Stimulated activated CD4-positive, alpha-beta T cell treated with anti-CD3 and anti-CD28 coated beads, Interleukin-12 subunit alpha, Interleukin-12 subunit beta, amount 100 ng/mL, for 4 hours (primary cell): Measurements from ENCODE around the gene FASN.
"Not testable (repeated sequence)": the region's sequence is repeated elsewhere in the genome, so short reads cannot be mapped to it uniquely, and the experiment has no call there.

Experiments used
- DNase-seq: peaks from one replicate; pipeline ENCODE4 v3.0.0-alpha.2; 2020

FASN gene

GRCh38 chr17:82054351-82055022 lies 43.5 kb downstream of the FASN start:
- no peak for DNase-seq

DNA sequence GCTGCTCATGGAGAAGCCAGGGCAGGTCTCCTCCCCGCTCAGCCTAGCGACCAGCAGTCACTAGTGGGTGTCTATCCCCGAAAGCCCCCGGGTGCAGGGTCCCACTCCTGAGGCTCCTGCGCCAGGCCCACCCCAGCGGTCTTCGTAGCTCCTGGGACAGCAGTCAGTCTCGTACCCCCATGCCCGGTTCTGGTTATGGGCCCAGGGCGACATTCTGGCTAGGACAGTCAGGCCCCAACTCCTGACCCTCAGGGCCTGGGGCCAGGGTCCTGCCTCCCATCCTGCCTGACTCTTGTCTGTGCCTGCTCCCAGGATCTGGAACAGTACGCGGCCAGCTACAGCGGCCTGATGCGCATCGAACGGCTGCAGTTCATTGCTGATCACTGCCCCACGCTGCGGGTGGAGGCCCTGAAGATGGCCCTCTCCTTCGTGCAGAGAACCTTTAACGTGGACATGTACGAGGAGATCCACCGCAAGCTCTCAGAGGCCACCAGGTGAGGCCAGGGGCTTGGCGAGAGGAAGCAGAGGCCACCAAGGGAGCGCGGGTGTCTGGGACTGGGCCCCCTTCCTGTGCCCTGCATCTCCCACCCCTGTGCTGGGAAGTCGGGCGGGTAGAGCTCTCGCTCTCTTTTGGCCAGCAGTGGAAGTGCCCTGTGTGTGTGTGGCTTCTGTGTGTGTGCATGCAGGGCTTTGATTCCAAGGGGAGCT lies 44.3 kb downstream of the FASN start:
- DNase-seq: no peak

DNA sequence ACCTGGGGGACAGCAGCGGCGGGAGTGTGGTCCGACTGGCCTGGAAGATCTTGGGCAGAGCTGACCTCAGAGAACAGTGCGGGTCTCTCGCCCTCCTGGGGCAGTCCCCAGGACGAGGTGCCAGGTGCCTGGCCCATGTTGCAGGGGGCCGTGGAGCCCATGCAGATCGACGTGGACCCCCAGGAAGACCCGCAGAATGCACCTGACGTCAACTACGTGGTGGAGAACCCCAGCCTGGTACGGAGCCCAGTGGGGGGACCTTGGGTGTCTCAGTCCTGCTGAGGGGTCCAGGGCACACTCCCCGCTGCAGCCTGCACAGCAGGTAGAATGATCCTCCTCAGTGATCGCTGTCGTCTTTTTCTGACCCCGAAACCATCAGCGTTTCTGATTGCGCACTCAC lies 44.9 kb downstream of the FASN start:
- DNase-seq: no peak

DNA sequence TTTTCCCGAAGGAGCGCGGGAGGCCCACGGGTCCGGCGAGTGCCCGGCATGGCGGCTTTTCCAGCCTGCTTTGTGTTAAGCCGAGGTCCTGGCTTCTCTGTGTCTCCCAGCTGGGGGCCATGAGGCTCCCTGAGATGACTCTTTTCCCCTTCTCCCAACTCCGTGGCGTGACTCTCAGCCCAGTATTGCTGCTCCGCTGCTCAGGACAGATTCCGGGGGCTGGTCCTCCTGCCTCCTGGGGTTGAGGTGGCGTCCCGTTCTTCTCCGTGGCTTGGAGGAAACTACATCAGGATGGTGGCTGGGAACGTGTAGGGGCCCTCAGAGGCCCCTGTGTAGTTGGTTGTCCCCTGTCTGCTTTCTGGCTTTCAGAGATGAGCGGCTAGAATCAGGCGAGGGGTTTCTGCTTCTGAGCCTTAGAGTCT lies 45.4 kb downstream of the FASN start:
- DNase-seq: no peak

DNA sequence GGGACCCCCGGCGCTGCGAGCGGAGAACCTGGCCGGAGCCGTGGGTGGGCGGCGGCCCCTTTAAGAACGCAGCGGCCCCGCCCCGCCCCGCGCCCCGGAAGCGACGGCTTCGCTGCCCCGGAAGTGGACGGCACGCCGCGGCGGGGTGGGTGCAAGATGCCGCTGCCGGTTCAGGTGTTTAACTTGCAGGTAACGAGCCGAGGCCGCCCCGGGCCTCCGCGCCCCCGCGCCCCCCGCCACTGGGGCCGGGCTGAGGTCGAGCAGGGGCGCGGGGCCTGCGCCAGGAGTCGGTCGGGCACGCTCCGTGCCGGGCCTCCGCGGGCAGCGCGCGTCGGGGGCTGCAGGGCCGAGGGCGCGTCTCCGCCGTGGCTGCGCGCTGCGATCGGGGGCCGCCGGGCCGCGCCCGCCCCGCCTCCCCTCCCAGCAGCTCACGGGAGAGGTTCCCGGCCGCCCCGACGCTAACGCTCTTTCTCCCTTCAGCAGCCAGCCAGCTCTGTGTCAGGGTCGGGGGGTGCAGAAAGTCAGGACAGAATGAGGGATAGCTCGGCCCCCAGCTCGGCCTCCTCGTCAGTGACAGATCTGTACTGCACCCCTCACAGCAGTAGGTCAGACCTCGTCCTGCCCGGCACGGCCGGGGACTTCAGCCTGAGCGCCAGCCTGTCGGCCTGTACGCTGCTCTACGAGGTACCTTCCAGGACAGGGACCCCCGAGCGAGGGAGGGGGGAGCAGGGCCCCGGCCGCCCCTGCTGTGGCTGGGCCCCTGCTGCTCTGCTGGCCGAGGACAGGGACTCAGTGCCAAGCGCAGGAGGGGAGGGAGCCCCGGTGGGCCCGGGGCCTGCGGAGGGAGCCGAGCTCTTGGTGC lies 46.0 kb downstream of the FASN start, which contains the start of the genes GPS1 and RFNG:
TSS of gene GPS1 (plus strand) at position 123 of the 862 bp plus-strand sequence. CDS start at position 157, 34 bp downstream.
TSS of gene RFNG (minus strand) at position 36 of the 862 bp plus-strand sequence. CDS start 45 bp downstream, outside the sequence.
- peak; percentile 88 for DNase-seq

GRCh38 chr17:82050761-82051641 lies 47.0 kb downstream of the FASN start:
- DNase-seq: no peak

DNA sequence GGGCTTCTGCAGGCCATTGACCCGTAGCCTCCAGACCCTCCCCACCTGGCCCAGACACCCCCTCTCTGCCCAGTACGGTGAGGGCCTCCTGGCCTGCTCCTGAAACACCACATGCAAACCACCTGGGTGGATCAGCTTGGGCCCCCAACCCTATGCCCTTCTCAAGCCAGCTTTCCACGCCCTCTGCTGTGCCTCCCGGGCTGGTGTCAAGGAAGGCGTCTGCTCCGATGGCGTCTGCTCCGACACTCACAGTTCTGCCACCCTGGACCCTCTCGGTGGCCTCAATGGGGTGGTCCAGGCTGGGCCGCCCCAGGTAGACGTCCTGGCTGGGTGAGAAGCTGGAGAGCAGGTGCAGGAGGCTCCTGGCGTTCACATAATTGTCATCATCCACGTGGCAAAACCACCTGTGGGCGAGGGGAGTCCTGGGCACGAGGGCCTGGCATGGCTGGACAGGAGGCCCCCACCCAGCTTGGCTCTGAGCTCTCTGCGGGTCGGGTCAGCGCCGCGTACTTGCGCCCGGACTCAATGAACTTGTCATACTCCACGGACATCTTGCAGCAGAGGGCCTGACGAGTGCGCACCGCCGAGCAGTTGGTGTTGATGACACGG lies 47.8 kb downstream of the FASN start:
- no peak for DNase-seq

DNA sequence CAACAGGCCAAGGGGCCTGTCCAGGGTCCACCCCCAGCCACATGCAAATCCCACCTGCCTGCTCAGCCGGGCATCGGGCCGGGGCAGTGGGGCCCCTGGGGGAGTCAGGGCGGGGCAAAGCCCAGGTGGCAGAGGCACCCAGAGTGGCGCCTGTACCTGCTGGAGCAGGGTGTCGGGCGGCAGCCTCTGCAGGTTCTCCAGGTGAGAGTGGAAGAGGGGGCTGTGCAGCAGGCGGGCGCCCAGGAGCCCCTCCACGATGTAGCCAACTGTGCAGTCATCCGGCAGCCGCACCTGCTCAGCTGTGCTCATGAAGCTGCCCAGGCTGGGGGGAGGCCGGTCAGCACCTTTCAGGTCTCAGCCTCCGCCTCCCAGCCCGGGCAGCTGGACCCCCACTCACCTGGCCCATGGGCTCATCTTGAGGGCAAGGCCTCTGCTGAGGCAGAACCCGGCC lies 48.5 kb downstream of the FASN start:
- DNase-seq: no peak

GRCh38 chr17:82049106-82049505 lies 48.9 kb downstream of the FASN start:
- DNase-seq: no peak

DNA sequence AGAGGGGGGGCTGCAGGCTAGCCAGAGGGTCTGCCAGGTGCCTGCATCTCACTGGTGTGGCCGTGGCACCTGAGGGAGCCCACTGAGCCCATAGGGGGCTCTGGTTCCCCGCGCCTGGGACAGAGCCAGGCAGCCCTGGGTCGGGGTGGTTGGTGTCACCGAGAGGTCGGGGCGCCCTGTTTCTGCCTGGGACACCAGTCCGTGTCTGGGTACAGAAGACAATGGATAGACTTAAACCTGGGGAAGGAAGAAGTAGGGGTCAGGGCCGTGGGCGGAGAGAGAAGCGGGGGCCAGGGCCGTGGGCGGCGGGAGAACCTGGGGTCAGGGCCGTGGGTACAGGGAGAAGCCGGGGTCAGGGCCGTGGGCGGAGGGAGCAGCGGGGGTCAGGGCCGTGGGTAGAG lies 49.5 kb downstream of the FASN start:
- DNase-seq: no peak

DNA sequence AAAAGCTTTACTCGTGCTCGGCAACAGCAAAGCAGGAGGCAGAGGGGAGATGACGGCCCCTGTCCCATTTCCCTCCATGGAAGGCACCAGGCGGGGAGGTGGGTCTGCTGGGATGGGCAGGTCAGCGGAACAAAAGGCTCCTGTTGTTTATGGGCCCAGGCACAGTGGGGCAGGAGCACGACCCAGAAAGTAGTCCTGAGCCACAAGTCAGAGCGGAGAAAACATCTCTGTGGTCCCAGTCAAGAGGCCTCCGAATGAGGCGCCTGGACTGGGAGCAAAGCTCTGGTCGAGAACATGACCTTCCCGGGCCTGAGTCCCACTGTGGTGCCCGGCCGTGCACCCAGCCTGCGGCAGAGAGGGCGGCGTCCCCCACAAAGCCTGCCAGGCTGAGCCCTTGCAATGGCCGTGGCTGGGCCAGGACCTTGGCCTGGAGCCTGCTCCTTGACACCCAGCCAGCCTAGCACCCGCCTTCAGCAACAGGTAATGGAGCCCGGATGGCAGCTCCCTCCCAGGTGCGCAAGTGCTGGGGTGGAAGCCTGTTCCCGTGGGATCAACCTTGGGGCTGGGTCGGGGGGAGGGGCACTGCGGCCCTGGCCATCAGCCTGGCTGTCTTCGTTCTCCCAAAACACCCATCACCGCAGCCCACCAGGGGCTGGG lies 50.0 kb downstream of the FASN start:
- DNase-seq: no peak

DNA sequence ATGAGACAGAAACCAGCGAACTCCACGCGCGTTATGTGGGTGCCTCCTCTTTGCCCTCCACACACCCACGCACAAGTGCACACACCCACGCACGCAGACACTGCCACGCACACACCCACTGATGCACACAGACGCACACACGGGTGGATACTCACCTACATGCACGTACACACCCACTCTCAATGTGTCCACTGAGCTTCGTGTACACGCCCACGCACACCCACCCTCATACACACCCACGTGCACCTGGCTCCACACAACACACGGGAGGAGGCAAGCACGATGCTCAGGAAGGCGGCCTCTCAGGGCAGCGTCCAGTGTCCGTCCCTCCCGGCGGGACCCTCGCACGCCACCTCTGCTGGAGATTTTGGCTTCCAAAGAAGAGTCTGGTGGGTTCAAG lies 50.7 kb downstream of the FASN start:
- DNase-seq: no peak

DNA sequence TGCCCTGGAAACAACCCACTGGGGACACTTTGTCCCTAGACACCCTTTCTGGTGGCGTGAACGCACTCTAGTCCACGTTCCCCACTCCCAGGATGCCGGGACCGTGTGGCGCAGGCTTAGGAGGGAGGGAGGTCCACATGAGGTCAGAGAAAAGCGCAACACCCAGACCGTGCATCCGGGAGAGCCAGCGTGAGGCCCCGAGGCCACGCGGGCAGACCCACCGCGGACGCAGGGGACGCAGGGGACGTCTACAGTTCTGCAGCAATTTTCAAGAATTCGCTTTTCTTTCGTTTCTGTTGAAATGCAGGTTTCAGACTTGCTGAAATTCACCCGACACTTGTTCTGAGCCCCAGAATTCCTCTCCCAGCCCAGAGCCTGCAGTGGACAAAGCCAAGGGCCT lies 51.1 kb downstream of the FASN start:
- DNase-seq: no peak

GRCh38 chr17:82045936-82046484 lies 52.0 kb downstream of the FASN start:
- no peak for DNase-seq

DNA sequence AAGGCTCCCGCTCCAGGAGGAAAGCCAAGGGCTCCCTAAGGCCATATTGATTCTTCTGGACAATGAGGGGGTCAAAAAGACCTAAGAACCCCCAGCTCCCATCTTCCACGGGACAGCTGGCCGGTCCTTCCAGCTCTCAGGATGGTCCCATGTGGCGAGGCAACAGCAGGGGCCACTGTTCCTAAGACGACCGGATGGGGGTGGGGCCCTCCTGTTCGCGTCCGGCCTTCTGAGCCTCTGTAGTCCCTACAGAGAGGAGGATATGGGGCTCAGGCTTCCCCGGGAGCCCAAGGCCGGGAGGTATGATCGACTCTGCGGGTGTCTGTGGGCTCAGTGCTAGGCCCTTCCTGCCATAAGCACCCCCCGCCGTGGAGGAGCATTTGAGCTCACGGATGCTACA lies 54.5 kb downstream of the FASN start:
- no peak for DNase-seq

DNA sequence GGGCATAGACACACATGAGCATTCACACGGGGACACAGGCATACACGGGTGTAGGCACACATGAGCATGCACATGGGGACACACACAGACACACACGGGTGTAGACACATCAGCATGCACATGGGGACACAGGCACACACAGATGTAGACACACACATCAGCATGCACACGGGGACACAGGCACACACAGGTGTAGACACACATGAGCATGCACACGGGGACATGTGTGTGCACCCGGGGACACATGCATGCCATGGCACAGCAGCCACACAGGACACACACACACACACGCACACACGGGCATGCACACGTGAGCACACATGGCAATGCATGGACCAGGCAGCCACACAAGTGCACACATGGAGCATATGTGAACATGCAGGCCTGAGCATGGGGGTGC lies 55.4 kb downstream of the FASN start:
- no peak for DNase-seq

DNA sequence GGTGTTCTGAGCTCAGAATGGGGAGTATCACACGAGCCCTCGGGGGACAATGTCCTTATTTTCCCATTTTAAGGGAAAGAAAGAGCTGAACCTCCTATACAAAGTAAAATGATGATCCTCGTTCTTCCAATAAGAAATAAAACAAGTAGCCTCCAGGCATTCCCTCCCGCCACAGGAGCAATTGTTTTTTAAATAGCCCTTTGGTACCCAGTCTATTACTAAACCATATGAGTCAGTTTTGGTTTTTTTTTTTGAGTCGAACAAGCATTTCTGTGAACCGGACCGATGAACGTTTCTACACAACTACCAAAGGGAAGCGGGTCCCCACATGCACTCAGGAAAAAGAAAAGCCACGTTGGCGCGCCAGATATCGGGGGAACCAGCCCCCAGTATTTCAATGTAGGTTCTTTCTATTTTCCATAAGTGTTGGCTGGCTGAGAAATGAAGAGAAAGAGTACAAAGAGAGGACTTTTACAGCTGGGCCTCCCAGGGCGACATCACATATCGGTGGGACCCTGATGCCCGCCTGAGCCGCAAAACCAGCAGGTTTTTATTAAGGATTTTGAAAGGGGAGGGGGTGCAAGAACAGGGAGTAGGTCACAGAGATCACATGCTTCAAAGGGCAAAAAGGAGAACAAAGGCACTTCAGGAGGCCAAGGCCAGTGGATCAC lies 56.8 kb downstream of the FASN start:
- no peak for DNase-seq

DNA sequence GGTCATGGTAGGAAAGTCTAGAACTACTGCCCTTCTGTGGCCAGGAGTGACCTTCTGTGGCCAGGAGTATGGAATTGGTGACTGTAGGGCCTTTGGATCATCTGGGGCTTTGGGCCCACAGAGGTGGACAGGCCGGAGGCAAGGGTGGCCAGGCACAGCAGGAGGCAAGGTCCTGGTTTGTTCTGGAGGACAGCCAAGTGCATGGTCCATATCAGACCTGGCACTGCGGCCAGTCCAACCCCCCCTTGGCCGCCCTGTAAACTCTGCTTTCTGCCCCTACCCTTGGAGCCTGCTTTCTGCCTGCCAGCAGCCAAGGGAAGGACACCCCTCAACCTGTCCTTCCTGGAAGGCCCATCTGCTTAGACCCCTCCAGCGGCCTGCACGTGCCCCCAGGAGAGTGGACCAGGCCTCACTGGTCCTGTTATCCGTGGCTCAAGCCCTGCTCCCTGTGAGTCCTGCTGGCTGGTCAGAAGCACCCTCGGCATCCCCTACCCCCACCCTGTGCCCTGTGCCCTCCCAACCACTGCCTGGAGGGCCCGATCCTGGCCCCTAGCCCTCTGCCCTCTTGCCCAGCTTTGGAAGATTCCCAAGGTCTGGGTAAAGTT lies 58.2 kb downstream of the FASN start:
- DNase-seq: no peak

GRCh38 chr17:82038796-82039409 lies 59.1 kb downstream of the FASN start:
- DNase-seq: not testable (repeated sequence)

DNA sequence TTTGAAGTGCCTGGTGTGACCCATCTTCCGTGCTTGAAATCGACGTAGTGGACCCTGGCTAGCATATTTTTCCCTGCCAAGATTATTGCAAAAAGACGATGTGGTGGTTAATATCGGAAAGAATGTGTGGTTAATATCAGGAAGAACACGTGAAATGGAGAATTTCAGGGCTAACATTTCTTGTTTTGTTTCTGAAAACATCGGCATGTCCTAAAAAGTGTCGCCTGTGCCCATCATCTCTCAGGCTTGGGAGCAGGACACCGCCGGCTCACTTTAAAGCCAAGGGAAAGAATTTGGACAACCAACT lies 60.2 kb downstream of the FASN start:
- no peak for DNase-seq
